Stimulated activated CD4-positive, alpha-beta T cell treated with anti-CD3 and anti-CD28 coated beads, Interleukin-15, amount 100 ng/mL, for 1 hour (primary cell): Measurements from ENCODE around the gene ERP44.
"Not testable (repeated sequence)": the region's sequence is repeated elsewhere in the genome, so short reads cannot be mapped to it uniquely, and the experiment has no call there.

Experiments
- DNase-seq, 2 donors: peaks; one replicate each; pipeline ENCODE4 v3.0.0-alpha.2; 2020; ENCODE audit warnings: low read depth in 1 of 2, low spot score in 1 of 2

The ERP44 gene

GRCh38 chr9:100019541-100019940, 79.3 kb downstream of the ERP44 start:
- DNase-seq, result no peak

- DNase-seq, result no peak
These were observed 84.0 kb downstream of the ERP44 start for GRCh38 chr9:100014846-100015245.

- DNase-seq, result no peak
These were observed 85.2 kb downstream of the ERP44 start for GRCh38 chr9:100013573-100013972.

GRCh38 chr9:100012279-100012678, 86.5 kb downstream of the ERP44 start:
- DNase-seq, result no peak

- DNase-seq, result no peak
These were observed 87.6 kb downstream of the ERP44 start for GRCh38 chr9:100011062-100011681.

GRCh38 chr9:99999797-100000196, 99.0 kb downstream of the ERP44 start:
- DNase-seq, result no peak

- no peak for DNase-seq
These were observed 99.9 kb downstream of the ERP44 start for GRCh38 chr9:99998866-99999265.

GRCh38 chr9:99998266-99998665, 100.5 kb downstream of the ERP44 start:
- no peak for DNase-seq

- DNase-seq, result not testable (repeated sequence)
These were observed 108.3 kb downstream of the ERP44 start for GRCh38 chr9:99990508-99990907.

- DNase-seq, result no peak
These were observed 112.2 kb downstream of the ERP44 start for GRCh38 chr9:99986642-99987041.

GRCh38 chr9:99980598-99980997, 118.2 kb downstream of the ERP44 start:
- no peak for DNase-seq

GRCh38 chr9:99978221-99978620, 120.6 kb downstream of the ERP44 start:
- DNase-seq, result no peak

GRCh38 chr9:99977033-99977792, 121.6 kb downstream of the ERP44 start:
- DNase-seq, result no peak

GRCh38 chr9:99973455-99973854, 125.3 kb downstream of the ERP44 start:
- DNase-seq, result no peak

GRCh38 chr9:99971410-99971809, 127.4 kb downstream of the ERP44 start:
- no peak for DNase-seq

- no peak for DNase-seq
These were observed 128.3 kb downstream of the ERP44 start for GRCh38 chr9:99970481-99970880.

GRCh38 chr9:99967457-99967856, 131.3 kb downstream of the ERP44 start:
- no peak for DNase-seq

- DNase-seq, result no peak
These were observed 132.1 kb downstream of the ERP44 start for GRCh38 chr9:99966716-99967115.

GRCh38 chr9:99966001-99966400, 132.8 kb downstream of the ERP44 start:
- no peak for DNase-seq

GRCh38 chr9:99964336-99964735, 134.5 kb downstream of the ERP44 start:
- DNase-seq, result no peak

GRCh38 chr9:99962680-99963261, 136.0 kb downstream of the ERP44 start:
- no peak for DNase-seq

- no peak for DNase-seq
These were observed 143.2 kb downstream of the ERP44 start for GRCh38 chr9:99955606-99956005.
